Erythroblast (primary cell): ENCODE data around the gene INSC.

Source experiments
- DNase-seq, 2 experiments: peaks; one replicate each; lab custom pipeline; 2025; lab: John Stamatoyannopoulos, UW
- GATA1 ChIP-seq: IDR thresholded peaks from 2 replicates; pipeline ENCODE4 v1.6.1; 2011; ENCODE audit warnings: low read depth, mild to moderate bottlenecking, control low read depth, low read length, moderate library complexity
- POLR2A ChIP-seq: IDR thresholded peaks from 2 replicates; pipeline ENCODE4 v1.6.1; 2011; ENCODE audit warnings: mild to moderate bottlenecking, low read length

The INSC gene

GRCh38 chr11:15175831-15176230, 61.1 kb downstream of the INSC start:
- no peak for DNase-seq
- no peak for TF ChIP-seq GATA1
- no peak for TF ChIP-seq POLR2A

GRCh38 chr11:15176646-15177163, 62.0 kb downstream of the INSC start:
- TF ChIP-seq POLR2A (no peak), GATA1 (no peak)
- DNase-seq: no peak

DNA sequence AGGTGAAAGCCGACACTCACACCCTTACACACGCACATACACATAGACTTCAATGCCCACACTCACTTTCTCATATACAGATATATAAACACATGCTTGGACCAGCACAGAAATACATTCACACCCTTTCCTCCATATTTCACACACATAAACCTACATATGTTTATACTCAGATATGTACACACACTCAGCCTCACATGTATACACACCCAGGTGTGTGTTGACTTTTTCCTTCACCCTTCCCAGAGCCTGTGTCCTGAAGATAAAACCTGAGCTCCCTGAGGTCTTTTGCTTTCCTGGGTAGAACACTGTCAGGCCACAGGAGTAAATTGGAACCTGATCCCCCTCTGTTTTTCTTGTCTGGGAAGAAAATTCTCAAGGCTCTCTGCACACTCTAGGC, 62.8 kb downstream of the INSC start:
- no peak for TF ChIP-seq GATA1
- DNase-seq: no peak

- TF ChIP-seq POLR2A (no peak), GATA1 (no peak)
- no peak for DNase-seq
Observed at GRCh38 chr11:15178214-15178613, 63.5 kb downstream of the INSC start.

GRCh38 chr11:15179167-15179566, 64.4 kb downstream of the INSC start:
- TF ChIP-seq GATA1 (no peak), POLR2A (no peak)
- DNase-seq: no peak

GRCh38 chr11:15180212-15180792, 65.6 kb downstream of the INSC start:
- TF ChIP-seq POLR2A: no peak
- TF ChIP-seq GATA1: no peak
- no peak for DNase-seq

DNA sequence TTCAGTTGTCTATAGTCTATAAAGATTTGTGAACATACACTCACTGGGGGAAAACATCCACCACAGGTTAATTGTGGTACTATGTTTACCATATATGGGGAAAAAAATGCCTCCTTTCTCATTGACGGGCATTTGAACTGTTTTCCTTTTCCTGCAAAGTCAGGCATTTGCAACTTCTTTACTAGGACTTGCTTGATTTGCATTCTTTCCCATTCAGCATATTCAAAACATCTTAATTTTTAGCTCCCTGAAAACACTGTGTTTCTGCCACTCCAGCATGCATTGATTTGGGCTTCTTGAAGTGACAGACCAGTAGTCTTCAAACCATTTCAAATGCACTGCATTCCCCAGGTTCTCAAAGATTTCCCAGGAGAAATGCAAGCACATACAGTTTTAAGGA, 67.6 kb downstream of the INSC start:
- TF ChIP-seq POLR2A: no peak
- DNase-seq: no peak

DNA sequence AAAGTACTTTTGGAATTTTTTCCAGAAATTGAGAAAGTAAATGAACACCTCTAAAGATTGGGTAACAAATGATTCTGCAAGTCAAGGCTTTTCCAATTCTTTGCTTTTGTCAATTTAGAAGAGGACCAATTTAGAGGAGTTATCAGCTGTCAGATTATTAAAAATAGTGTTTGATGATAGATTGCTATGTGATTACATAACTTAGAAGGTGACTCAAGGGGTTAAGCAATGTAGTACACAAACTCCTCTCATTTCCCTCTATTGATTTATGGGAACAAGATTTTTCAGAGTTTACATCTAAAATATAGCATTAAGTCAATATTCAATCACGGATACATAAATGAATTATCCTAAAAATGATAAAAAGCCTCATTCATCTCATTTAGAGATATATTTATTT, 70.3 kb downstream of the INSC start:
- no peak for TF ChIP-seq POLR2A
- no peak for DNase-seq

GRCh38 chr11:15186146-15186545, 71.4 kb downstream of the INSC start:
- TF ChIP-seq GATA1 (no peak), POLR2A (no peak)
- no peak for DNase-seq

- no peak for DNase-seq
- TF ChIP-seq POLR2A (no peak), GATA1 (no peak)
Observed at GRCh38 chr11:15189189-15189588, 74.5 kb downstream of the INSC start.

DNA sequence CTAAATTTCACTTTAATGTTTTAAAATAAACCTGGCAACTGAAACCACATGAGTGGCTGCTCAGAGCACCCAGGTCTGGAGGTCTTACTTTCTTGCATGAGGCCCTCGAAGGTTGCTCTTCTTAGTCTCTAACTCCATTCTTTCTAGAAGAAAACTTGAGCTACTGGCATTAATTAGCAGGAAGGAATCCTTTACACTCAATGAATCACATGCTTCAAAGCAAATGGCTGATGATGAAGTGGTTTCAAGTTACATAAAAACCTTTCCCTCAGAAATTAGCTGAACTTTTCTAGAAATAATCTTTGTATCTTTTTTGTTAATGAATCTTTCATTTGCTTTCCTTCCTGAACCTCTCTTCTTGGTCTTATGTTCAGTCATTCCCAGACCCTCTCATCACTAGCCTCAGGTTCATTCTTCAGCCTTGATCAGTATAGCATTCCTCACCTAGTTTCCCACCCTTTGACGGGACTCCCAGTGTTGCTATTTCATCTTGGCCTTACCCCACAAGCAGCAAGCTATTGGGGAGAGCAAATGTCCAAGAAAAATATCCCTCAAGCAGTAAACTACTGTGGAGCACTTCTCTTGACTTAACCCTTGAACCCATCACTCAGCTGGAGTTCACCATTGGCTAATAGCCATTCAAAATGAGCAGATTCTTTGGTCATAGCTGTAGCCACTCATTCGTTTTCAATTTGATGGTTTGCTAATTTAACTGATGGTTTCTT, 75.1 kb downstream of the INSC start:
- DNase-seq: no peak
- TF ChIP-seq POLR2A (no peak), GATA1 (no peak)

GRCh38 chr11:15190611-15191010, 75.9 kb downstream of the INSC start:
- no peak for DNase-seq
- TF ChIP-seq POLR2A (no peak), GATA1 (no peak)

DNA sequence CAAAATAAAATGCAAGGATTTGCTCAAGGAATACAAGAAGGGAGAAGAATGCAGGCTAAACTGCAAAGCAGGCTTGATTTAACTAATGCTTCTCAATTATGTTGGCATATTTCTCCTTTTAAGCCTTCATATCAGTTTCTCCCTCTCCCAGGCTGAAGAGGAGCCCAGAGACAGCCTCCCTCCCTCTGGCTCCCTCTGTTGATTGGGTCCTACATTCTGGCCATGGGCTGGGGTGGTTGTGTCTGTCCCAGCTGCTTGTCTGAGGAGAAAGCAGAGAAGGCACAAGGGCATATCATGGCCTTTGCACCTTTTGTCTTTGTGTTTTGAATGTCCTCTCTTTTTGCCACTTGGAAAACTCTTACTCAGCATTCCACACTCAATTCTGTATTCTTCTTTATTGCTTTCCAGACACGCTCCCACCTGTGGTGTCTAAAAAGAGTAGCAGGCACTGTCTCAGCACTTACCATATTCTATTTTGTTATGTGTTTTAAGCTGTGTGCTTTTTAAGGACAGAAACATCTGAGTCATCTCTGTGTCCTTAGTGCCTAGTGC, 77.4 kb downstream of the INSC start:
- TF ChIP-seq GATA1 (no peak), POLR2A (no peak)
- DNase-seq: no peak

- no peak for DNase-seq
Observed at GRCh38 chr11:15194671-15195415, 80.1 kb downstream of the INSC start.

More at GRCh38 chr11:15194671-15195415, 80.1 kb downstream of the INSC start:
- no peak for TF ChIP-seq GATA1
- TF ChIP-seq POLR2A: no peak
